ENCODE data around the gene TTC39A.

- TF ChIP-seq, protein P1, sequence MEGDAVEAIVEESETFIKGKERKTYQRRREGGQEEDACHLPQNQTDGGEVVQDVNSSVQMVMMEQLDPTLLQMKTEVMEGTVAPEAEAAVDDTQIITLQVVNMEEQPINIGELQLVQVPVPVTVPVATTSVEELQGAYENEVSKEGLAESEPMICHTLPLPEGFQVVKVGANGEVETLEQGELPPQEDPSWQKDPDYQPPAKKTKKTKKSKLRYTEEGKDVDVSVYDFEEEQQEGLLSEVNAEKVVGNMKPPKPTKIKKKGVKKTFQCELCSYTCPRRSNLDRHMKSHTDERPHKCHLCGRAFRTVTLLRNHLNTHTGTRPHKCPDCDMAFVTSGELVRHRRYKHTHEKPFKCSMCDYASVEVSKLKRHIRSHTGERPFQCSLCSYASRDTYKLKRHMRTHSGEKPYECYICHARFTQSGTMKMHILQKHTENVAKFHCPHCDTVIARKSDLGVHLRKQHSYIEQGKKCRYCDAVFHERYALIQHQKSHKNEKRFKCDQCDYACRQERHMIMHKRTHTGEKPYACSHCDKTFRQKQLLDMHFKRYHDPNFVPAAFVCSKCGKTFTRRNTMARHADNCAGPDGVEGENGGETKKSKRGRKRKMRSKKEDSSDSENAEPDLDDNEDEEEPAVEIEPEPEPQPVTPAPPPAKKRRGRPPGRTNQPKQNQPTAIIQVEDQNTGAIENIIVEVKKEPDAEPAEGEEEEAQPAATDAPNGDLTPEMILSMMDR (optimal IDR thresholded peaks at IDR 0.05 in 1 of 3, IDR thresholded peaks at IDR 0.05 in 1 of 3, conservative IDR thresholded peaks at IDR 0.05 in 1 of 3; ENCODE audit: extremely low read depth in 1 of 3, insufficient read depth in 2 of 3, low read length in 3 of 3): no peak
- TF ChIP-seq EZH2 (IDR thresholded peaks at IDR 0.05; ENCODE audit: low read length): no peak
Observed at GRCh38 chr1:51241119-51241518, 89.2 kb downstream of the TTC39A start.

Data from keratinocyte (primary cell).